KMS-11 (cell line): ENCODE measurements around the gene CNTN3.

Experiments
- H2AFZ ChIP-seq: fragments of 200-600 bp; sonication (generic); 2 replicates; pipeline ENCODE4 v1.6.1; 2016; ENCODE audit warnings: antibody characterized with exemption, mixed run types, low read depth
- H3K27ac ChIP-seq: fragments of 200-600 bp; sonication (generic); 2 replicates; pipeline ENCODE4 v1.6.1; 2016; ENCODE audit warnings: mild to moderate bottlenecking, mixed run types
- H3K27me3 ChIP-seq: fragments of 200-600 bp; sonication (generic); 2 replicates; pipeline ENCODE4 v1.6.1; 2017; ENCODE audit warnings: mild to moderate bottlenecking, low read depth, mixed run types, moderate library complexity; ENCODE audit not compliant: insufficient read depth
- H3K36me3 ChIP-seq: fragments of 200-600 bp; sonication (generic); 2 replicates; pipeline ENCODE4 v1.6.1; 2017; ENCODE audit warnings: mild to moderate bottlenecking, mixed run types; ENCODE audit not compliant: insufficient read depth
- H3K4me1 ChIP-seq: fragments of 200-600 bp; sonication (generic); 2 replicates; pipeline ENCODE4 v1.6.1; 2016; ENCODE audit warnings: mild to moderate bottlenecking, low read depth, mixed run types; ENCODE audit not compliant: poor library complexity, severe bottlenecking
- H3K4me2 ChIP-seq: fragments of 200-600 bp; sonication (generic); 2 replicates; pipeline ENCODE4 v1.7.0; 2016; ENCODE audit warnings: mild to moderate bottlenecking, mixed run types
- H3K4me3 ChIP-seq: fragments of 200-600 bp; sonication (generic); IDR thresholded peaks from 2 replicates; pipeline ENCODE4 v1.6.1; 2017; ENCODE audit warnings: low read depth, low read length, mixed read lengths; ENCODE audit not compliant: insufficient read depth
- H3K79me2 ChIP-seq: fragments of 200-600 bp; sonication (generic); 2 replicates; pipeline ENCODE4 v1.6.1; 2016; ENCODE audit warnings: low read depth, mixed run types; ENCODE audit not compliant: insufficient read depth
- H3K9ac ChIP-seq: fragments of 200-600 bp; sonication (generic); 2 replicates; pipeline ENCODE4 v1.6.1; 2016; ENCODE audit warnings: mild to moderate bottlenecking, mixed run types
- H4K20me1 ChIP-seq: fragments of 200-600 bp; sonication (generic); 2 replicates; pipeline ENCODE4 v1.6.1; 2016; ENCODE audit warnings: mild to moderate bottlenecking, mixed run types; ENCODE audit not compliant: insufficient read depth
- CTCF ChIP-seq: fragments of 200-600 bp; sonication (generic); conservative IDR thresholded peaks from 2 replicates; pipeline ENCODE4 v1.6.1; 2017; ENCODE audit warnings: low read depth, mild to moderate bottlenecking, antibody characterized with exemption, low read length, moderate library complexity, mixed read lengths

The CNTN3 gene

GRCh38 chr3:74590620-74591262, 23.7 kb downstream of the CNTN3 start:
- H3K4me2 ChIP-seq = no peak overlapping the region
- no peak overlapping the region for H2AFZ ChIP-seq
- H3K27me3 ChIP-seq = no peaks in the 10 kb centered on the region
- no peak overlapping the region for H3K4me3 ChIP-seq
- no peak overlapping the region for H3K9ac ChIP-seq
- no peak overlapping the region for H3K27ac ChIP-seq
- no peaks in the 10 kb centered on the region for H3K4me1 ChIP-seq
- no peaks in the 10 kb centered on the region for H4K20me1 ChIP-seq
- no peaks in the 10 kb centered on the region for H3K79me2 ChIP-seq
- no peak for TF ChIP-seq CTCF
- no peaks in the 10 kb centered on the region for H3K36me3 ChIP-seq

- Histone ChIP-seq H4K20me1 (no peaks in the 10 kb centered on the region), H3K27me3 (no peaks in the 10 kb centered on the region), H3K27ac (no peak overlapping the region), H2AFZ (no peak overlapping the region), H3K79me2 (no peaks in the 10 kb centered on the region), H3K9ac (no peak overlapping the region), H3K4me1 (no peaks in the 10 kb centered on the region), H3K4me2 (no peak overlapping the region), H3K36me3 (no peaks in the 10 kb centered on the region), H3K4me3 (no peak overlapping the region)
- TF ChIP-seq CTCF = no peak
Measured at GRCh38 chr3:74584782-74585181, 29.7 kb downstream of the CNTN3 start.

GRCh38 chr3:74582982-74583381, 31.5 kb downstream of the CNTN3 start:
- Histone ChIP-seq H3K79me2 (no peaks in the 10 kb centered on the region), H3K27ac (no peak overlapping the region), H3K4me1 (no peaks in the 10 kb centered on the region), H3K36me3 (no peaks in the 10 kb centered on the region), H3K27me3 (no peaks in the 10 kb centered on the region), H3K9ac (no peak overlapping the region), H2AFZ (no peak overlapping the region), H3K4me3 (no peak overlapping the region), H3K4me2 (no peak overlapping the region), H4K20me1 (no peaks in the 10 kb centered on the region)
- TF ChIP-seq CTCF = no peak

GRCh38 chr3:74575857-74576256, 38.6 kb downstream of the CNTN3 start:
- H3K27ac ChIP-seq = no peak overlapping the region
- no peaks in the 10 kb centered on the region for H3K36me3 ChIP-seq
- no peak overlapping the region for H2AFZ ChIP-seq
- no peak for TF ChIP-seq CTCF
- no peak overlapping the region for H3K4me2 ChIP-seq
- H3K4me3 ChIP-seq = no peak overlapping the region
- no peaks in the 10 kb centered on the region for H3K4me1 ChIP-seq
- H4K20me1 ChIP-seq = no peaks in the 10 kb centered on the region
- no peak overlapping the region for H3K9ac ChIP-seq
- no peaks in the 10 kb centered on the region for H3K79me2 ChIP-seq
- H3K27me3 ChIP-seq = no peaks in the 10 kb centered on the region
